Stimulated activated CD8-positive, alpha-beta memory T cell treated with anti-CD3 and anti-CD28 coated beads, Interleukin-12 subunit alpha, Interleukin-12 subunit beta, amount 100 ng/mL, for 24 hours (primary cell): ENCODE data around the gene FOXP1.
A peak's percentile ranks its signal among the peaks of the same experiment; 100 is the strongest.
"Not testable (repeated sequence)": the region's sequence is repeated elsewhere in the genome, so short reads cannot be mapped to it uniquely, and the experiment has no call there.

Experiments used
- DNase-seq: peaks from one replicate; pipeline ENCODE4 v3.0.0-alpha.2; 2020; ENCODE audit errors: extremely low read depth

The FOXP1 gene

DNA sequence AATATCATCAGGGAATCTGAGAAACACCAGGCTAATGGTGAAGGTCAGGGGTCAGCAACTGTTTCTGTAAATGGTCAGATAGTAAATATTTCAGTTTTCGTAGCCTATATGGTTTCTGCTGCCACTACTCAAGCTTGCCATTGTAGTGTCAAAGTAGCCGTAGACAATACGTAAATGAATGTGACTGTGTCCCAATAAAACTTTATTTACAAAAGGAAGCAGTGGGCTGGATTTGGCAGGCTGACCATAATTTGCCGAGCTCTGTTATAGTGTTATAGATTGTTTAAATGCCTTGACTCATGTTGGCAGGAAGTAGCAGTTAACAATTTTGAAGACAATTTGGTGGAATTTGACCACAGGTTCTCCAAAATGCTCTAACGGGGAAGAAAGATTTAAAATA lies 548.2 kb downstream of the FOXP1 start:
- no peak for DNase-seq

DNA sequence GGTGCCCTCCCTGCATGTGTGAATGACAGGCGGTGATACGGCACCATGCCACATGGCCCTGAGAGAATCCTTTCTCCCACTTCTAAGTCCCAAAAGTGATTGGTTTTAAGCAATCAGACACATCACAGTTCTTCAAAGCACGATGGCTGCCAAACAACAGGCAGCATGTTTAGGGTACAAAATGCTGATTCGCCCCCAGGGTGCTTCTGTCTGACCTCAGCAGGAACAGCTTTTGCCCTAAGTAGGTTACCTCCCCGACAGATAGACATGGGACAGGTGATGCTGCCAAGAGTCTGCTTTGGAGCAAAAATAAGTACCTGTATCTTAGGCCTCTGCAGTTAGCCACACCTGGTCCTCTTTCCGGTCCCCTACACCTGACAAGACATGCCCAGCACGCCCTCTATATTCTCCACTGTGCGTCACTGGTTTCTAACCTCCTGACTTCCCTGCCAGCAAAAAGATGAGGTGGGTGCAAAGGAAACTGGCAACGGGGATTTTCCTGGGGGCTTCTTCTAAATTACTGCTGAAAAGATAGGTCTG lies 549.8 kb downstream of the FOXP1 start:
- DNase-seq: no peak

DNA sequence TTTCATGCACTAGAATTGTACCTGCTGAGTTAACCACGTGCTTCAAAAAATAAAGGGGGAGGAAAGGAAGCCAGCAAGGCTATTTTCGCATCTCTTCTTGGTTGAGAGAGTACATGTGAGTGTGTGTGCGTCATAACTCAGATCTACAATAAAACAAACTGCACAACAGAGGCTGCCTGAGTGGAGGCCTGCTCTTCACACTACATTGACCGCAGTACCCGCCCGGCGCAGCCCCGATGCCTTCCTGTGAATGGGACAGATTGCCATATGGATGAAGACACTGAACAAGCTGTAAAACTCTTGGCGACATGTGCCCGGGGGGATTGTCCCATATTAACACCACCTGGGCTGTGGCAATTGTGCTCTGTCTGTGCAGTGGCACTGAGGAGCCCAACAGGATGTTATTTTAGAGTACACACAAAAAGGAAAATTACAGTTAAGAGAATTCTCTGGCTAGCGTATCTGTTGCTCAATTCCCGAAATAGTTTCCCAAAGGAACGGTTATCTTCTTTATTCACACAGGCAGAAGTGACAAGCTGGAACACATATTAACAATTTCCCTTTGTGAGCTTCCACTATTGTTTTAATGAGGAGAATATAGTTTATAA lies 551.5 kb downstream of the FOXP1 start:
- no peak for DNase-seq

DNA sequence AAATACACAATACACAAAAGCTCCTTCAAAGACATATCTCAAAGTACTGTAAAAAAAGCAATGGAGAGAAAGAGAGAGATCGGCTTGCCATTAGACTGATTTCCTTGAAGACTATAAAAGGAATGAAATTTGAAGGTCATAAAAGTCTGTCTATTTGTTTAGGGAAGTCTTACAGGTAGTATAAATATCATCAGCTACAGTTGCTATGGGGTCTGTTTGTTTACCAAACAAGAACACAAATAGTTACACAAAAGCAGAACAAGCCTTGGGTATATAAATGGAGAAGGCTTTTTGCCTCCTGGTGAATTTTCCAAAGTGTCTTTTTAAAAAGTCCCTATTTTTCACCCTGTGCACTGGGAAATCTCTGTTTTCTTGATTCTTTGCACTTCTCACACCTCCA lies 552.3 kb downstream of the FOXP1 start:
- no peak for DNase-seq

DNA sequence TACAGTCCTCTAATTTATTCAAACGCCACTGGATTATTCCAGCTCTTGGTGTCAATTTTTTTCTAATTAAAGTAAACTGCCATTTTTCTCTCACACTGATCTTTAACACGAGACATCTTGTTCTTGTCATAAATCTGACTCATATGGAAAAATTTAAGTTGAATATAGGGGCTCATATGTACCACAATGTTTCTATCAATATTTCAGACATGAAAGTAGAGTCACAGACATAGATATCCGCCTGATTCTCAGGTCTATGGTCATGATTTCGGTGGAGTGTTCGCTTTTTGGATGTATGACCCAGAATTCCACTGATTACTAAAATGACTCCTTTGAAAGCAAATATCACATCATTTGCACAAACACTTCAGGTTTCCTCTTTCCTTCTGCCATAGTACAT lies 552.8 kb downstream of the FOXP1 start:
- no peak for DNase-seq

DNA sequence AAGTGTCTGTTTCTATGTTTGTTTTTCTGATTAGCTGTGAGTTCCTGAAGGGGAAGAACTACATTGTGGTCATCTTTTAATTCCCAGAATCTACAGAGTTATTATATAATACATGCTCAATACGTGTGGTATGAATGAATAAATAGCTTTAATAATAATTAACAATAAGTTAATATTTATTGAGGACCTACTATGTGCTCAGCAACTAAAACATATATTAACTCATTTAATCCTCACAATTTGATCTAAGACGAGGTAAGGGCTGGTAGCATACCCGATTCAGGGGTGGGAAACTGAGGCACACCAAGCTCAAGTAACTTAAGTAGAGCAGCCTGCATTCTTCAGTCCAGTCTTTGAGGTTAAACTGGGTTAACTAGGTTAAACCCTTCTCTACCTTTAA lies 553.8 kb downstream of the FOXP1 start:
- no peak for DNase-seq

DNA sequence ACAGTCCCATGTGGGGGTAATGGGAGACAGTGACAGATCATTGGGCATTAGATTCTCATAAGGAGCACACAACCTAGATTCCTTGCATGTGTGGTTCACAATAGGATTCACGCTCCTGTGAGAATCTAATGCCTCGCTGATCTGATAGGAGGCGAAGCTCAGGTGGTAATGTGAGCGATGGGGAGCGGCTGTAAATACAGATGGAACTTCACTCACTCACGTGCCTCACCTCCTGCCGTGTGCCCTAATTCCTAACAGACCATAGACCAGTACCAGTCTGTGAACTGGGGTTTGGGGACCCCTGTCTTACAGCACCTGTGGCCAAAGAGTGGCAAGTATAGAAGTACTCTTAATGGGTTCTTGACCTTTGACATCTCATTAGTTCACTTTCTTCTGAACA lies 554.7 kb downstream of the FOXP1 start:
- no peak for DNase-seq

DNA sequence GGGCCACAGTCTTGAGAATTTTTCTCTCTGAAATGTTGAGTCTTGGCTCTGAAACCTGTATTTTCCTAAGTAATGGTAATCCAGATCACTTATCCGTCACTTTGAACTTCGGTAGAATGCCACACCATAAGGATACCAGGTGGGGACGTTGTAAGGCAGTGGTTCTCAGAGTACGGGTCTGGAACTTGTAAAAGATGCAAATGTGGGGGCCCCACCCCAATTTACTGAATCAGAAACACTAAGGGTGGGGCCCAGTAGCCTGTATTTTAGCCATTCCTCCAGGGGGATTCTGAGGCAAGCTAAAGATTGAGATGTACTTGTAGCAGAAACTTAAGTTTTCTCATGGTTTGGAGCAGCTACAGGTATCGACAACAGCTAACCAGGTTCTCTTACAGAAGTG lies 555.3 kb downstream of the FOXP1 start:
- no peak for DNase-seq

DNA sequence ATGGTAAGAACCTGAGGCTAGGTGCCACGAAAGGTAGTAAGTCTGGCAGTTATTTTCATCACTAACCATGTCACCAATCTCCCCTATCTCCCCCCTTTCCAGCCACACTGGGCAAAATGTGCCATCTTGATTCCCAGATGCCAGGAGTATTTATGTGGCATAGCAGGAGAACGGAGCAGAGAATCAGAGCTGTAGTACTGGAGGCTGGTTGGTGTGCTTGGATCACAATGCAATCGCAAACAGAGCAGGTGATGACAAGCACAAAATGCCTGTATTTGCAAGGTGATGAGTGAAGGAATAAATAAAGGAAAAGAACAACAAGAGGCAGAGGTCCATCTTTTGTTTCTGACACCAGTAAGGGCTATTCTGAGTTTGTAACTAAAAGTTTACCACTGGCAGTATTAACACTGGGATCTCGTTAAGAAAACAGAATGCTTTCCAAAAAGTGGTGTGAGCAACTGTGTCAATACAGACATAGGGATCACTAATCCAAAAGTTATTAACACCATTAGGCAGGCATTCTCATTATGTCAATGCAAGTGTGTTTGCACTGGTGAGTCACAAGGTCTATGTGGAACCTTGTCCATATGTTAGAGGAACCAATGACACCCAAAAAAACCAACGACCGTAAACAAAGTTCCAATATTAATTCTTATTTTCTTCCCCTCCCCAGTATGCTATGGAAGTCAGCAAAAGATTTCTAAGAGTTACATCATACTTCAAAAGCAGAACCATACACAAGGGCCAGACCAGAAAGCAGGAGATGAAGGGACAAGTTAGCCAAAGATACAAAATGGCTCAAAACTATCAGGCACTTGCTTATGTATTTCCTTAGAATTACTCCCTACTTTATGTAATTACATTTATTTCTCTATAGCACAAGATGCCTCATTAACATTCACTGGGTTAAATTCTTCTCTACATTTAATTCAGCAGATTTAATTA lies 556.6 kb downstream of the FOXP1 start:
- no peak for DNase-seq

DNA sequence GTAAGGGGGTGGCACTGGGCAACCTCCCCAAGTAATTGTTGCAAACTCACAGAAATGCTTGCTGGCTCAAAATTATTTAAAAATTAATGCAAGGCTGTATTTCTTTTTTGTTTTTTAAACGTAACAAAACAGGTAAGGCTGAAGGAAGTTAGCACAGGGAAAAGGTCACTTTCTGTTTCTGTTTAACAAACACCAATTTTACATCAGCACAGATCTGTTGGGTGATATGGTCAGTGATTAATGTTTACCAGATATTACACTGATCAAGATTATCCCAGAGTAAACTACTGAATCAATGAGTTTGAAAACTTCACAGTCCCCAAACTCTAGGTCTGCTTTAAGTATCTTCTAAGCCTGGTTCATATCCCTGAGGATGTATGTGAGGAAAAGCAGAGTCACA lies 558.0 kb downstream of the FOXP1 start:
- DNase-seq: no peak

DNA sequence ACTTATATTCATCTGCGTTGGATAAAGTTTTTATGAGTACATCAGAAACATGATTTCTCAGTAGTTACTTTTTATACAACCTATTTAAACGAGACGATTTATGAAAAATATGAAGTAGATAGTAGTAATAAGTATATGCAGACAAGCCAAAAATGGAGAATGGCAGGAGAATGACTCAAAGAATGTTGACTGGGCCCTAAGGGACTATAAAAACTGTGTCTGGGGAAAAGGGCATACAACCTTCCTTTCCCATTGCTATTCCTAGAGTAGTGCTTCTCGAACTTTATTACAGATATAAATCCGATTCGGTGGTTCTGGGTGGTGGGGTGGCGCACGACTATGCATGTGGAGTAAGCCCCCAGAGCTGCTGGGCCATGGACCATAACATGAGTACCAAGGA lies 558.5 kb downstream of the FOXP1 start:
- DNase-seq: no peak

DNA sequence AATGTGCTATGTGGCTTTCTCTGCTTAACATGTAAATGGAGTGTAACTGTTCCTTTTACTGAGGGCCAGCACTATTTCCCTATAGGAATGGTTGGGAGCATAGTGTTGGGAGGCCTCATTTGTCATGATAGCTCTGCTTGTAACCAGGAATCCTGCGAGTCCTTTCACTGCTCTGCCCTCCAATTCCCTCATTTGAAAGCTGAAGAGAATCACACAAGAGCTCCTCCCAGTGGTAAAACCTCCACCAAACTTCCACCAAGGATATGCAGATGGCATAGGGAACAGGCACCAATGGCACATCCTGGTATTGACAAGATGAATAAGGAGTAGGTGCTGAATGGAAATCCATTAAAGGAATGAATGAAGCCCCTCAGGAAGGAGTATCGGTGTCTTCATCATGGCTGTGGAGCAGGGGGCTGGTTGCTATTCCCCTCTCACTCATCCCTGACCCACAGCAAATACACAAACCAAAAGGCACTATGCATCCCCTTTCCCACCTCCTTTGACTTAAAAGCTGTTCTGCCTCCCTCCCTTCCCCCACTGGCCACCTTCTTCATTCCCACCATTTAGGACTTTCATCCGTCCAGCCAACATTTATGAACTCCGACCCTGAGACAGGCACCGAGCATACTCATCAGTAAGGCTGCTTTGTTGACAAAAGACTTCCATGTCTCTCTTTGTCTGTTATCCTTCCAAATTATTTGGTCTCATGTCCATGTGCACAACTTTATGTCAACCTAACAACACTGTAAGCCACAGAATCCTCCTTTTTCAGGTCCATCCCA lies 560.8 kb downstream of the FOXP1 start:
- DNase-seq: no peak

DNA sequence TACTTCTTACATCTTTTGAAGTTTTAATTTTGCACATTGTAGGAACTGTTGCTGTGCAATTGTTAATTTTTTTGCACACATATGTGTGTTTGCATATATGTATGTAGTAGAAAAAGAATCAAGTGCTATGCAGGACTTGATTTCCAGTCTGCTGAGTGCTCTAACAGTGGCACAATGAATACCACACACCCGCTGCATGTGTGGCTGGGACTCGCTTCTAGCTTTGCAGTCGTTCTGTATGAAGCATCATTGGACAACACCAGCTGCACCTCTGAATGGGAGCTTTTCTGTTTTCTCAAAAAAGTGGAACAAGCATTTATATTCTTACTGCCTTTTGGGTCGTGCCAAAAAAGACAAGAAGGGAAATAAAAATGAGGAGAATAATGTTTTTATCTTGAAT lies 564.7 kb downstream of the FOXP1 start:
- DNase-seq: no peak

DNA sequence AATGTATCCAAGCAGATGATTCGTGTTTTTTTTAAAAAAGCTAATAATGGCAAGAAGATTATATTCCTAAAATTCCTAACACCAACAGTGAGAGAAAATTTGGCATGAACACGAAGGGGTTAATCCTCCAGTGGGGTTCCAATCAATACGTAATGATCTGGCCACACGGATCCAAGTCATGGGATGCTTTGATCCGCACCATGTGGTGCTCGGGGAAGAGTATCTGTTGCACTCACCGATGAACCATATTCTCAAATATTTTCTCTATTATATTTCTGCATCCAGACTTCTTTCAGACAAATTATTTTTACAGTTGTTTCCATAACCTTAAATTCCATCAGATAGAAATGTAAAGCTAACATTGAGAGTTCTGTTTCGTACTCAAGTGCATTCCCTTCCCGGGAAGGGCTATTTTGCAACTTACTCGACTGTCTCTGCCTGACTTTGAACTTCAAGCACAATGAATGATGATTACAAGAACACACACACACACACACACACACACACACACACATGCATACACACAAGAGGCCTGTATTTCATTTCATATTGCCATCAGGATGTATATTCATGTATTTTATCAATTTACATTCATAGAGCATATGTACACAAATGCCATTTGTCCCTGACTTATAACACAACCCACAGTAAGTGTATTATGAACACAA lies 567.2 kb downstream of the FOXP1 start:
- no peak for DNase-seq

DNA sequence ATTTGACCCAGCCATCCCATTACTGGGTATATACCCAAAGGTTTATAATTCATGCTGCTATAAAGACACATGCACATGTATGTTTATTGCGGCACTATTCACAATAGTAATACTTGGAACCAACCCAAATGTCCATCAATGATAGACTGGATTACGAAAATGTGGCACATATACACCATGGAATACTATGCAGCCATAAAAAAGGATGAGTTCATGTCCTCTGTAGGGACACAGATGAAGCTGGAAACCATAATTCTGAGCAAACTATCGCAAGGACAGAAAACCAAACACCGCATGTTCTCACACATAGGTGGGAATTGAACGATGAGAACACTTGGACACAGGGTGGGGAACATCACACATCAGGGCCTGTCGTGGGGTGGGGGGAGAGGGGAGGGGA lies 568.9 kb downstream of the FOXP1 start:
- not testable (repeated sequence) for DNase-seq

DNA sequence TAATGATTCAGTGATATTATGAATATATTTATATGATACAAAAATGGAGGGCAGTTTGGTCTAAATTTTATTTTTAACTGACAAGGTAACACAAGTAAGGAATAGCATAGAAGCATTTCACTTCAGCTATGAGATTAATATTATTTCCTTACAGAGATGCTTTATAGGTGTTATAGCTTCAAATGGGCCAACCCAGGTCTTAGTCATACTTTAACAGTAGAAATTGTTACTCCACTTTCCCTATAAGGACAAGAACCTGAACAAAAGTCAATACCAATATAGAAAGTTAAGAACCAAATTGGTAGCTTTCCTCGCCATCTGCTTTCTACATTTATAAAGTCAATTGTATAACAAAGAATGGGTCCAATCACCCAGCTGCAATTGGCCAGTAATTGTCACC lies 570.6 kb downstream of the FOXP1 start:
- DNase-seq: no peak

DNA sequence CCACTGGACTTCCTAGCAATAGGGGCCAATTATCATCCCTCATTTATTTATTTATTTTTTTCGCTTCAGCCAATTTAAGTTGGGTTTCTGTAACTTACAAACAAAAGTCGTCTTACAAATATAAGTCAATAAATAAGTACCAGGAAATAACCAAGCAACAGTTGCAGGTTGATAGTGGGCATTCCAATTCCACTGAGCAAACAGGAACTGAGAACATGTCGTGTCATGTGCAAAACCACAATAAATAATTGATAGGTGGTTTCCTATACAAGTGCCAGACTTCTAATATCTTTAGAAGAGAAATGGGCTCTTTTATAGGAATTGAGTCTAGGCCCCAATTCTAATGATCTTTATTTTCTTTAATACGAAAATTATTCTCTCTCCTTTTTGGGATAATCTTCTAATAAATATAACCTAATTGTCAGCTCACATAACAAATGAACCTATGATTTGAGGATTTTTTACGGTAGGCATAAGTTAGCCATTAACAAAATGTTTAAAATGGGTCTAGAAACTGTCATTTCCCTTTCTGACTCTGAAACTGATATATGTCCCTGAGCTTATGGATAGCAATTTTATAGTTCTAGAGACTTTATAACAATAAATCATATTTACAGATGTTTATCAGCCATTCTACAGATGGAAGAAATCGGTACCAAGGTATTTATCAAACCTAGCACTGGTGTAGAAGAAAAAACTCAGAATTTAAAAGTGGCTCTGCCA lies 571.8 kb downstream of the FOXP1 start:
- DNase-seq: no peak

DNA sequence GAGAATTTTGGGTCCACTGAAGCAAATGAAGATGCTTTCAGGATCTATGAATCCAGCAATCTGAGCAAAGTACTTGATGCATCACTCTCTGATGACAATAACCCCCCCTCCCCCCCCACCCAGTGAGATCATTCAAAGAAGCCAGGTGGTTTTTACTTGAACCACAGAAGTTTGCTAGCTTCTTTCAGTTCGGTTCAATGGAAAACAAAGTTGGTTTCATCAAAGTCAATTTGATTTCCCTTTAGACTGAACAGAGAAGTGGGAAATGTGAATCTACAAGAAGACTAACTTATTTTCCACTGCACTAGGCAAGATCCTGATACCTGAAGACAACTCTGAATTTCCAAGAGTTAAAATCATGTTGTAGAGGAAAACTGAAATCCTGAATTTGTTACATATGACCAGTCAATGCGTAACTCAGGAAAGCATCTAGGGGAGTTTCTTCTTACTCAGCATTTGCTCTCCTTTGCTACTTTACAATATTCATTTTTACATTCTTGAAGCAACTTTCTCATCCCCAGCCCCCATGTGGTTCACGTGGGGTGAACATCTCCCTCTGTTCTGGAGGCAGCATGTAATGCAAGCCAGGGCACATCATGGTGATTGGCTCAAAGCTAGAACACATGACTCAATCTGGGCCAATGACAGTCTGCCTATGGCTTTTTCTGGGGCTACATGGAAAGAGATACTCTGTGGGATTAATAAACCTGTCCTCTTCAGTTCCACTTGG lies 572.6 kb downstream of the FOXP1 start:
- DNase-seq: peak; percentile 27

DNA sequence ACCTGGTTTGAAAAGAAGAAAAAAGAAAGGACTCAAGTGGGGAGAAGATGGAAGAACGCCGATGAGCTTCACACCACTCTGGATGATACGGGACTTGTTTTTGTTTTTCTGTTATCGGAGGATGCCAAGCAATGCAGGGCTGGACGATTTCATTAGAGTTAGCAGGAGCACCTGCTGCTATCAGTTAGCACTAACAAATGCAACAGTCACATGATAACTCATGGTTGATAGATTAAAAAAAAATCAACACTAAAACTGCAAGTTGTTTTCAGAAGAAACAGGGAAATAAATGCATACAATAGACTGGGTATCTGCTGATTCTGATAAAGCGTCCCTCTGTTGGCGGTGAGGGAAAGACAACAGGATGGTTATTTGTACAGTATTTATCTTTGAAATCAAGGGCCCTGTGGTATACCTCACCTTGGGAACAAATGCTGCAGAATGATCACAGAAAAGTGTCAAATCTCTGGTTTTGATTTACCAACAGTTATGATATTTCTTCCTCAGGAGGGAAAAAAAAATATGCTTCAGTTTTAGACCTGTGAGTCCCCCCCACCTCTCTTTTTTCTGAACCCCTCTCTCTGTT lies 575.1 kb downstream of the FOXP1 start:
- no peak for DNase-seq
